AG09319 (cell line): ENCODE results near the gene METTL27.

Experiments used
- DNase-seq: peaks from one replicate; pipeline ENCODE4 v3.0.0-alpha.2; 2010; ENCODE audit warnings: low read depth; ENCODE audit errors: extremely low read depth
- CTCF ChIP-seq: IDR thresholded peaks from 2 replicates; pipeline ENCODE4 v1.5.1; 2011; ENCODE audit warnings: low read depth, mild to moderate bottlenecking, inconsistent platforms, low read length, moderate library complexity

The METTL27 gene

GRCh38 chr7:73876361-73876760 lies 34.0 kb upstream of the METTL27 start:
- no peak for DNase-seq

GRCh38 chr7:73872056-73872908 lies 30.0 kb upstream of the METTL27 start:
- TF ChIP-seq CTCF = no peak
- DNase-seq = no peak

More at GRCh38 chr7:73876361-73876760, 34.0 kb upstream of the METTL27 start:
- TF ChIP-seq CTCF = no peak

- no peak for DNase-seq
- no peak for TF ChIP-seq CTCF
These were observed 29.1 kb upstream of the METTL27 start for GRCh38 chr7:73871163-73872011.

- no peak for DNase-seq
- no peak for TF ChIP-seq CTCF
These were observed 27.8 kb upstream of the METTL27 start for GRCh38 chr7:73870041-73870492.

GRCh38 chr7:73869011-73869798 lies 26.9 kb upstream of the METTL27 start:
- TF ChIP-seq CTCF = no peak
- DNase-seq = no peak

- no peak for TF ChIP-seq CTCF
- no peak for DNase-seq
These were observed 24.1 kb upstream of the METTL27 start for GRCh38 chr7:73866446-73866767.
